Measurements from ENCODE around the gene UPF1.

- TF ChIP-seq CTCF (IDR thresholded peaks at IDR 0.05) (no peak), EZH2 (IDR thresholded peaks at IDR 0.05) (no peak), EZH2phosphoT487 (IDR thresholded peaks at IDR 0.05) (no peak)
These were observed 14.2 kb downstream of the UPF1 start for GRCh38 chr19:18845961-18846360.
